ENCODE data around the gene SMURF2. TPM values are rescaled to one million over a fixed set of nuclear protein-coding genes. Genes with fewer than 3 reads are reported as not detected.

SMURF2 gene
- total and polyA plus RNA-seq, 4 donors, result 9.9 to 85.6 (median 22.5) TPM

DNA sequence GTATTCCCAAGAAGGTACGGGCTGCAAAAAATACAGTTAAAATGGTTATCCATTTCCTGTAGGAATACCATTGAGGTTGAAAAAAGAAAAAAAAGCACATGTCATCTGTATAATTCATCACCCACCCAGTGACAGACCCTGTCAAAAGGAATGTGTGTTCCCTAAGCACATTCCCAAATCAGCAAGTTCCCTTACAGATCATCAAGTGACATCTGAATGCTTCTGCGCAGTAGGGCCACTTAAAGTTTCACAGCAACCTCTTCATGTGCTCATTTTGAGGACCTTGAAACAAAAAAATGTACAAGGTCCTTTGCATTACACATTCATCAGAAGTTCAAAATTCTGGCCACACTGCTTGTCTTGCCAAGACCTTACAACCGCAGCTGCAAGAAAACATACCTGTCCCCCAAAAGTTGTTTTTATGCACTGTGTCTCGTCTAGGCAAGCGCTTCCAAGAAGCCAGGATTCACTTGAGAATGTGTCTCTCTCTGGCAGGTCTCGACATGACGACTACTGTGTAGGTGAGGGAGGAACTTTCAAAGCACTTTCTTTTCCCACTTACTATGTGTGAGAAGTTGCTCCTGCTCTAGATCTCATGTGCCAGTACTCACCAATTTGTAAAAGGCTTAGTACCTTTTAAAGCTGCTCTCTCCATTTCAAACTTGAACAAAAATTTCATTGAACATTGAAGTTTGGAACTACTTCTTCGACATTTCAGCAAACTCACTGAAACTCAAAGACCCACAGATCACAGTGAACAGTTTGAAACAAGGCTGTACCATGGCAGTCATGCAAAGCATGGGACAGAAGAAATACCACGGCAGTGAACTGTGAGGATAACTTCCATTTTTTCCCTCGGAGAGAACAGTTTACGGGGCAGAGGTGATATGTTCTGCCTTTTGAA, 161.0 kb downstream of the SMURF2 start:
- Histone ChIP-seq H3K4me3 (no peak overlapping the region), H3K36me3 (ENCODE audit: control insufficient read depth in 4 of 4, insufficient read depth in 4 of 4, low read length in 4 of 4) (peaks cover 25 to 67% (median 55%) of the 10 kb centered on the region in 4 donors), H3K27ac (ENCODE audit: low read depth in 1 of 2, low read length in 1 of 2) (no peak overlapping the region), H3K4me1 (ENCODE audit: control insufficient read depth in 5 of 5, insufficient read depth in 5 of 5, low read length in 5 of 5) (peaks cover 0 to 29% (median 11%) of the 10 kb centered on the region in 5 donors), H3K27me3 (ENCODE audit: control insufficient read depth in 3 of 3, insufficient read depth in 3 of 3, low read length in 2 of 3) (no peaks in the 10 kb centered on the region), H3K9ac (ENCODE audit: insufficient read depth in 1 of 2, low read length in 2 of 2) (no peak overlapping the region), H3K9me3 (ENCODE audit: control insufficient read depth in 4 of 4, insufficient read depth in 3 of 4, low read length in 3 of 4) (no peaks in the 10 kb centered on the region)
- ATAC-seq (ENCODE audit: insufficient read depth, low FRiP score), result no peak
- TF ChIP-seq, protein P1, sequence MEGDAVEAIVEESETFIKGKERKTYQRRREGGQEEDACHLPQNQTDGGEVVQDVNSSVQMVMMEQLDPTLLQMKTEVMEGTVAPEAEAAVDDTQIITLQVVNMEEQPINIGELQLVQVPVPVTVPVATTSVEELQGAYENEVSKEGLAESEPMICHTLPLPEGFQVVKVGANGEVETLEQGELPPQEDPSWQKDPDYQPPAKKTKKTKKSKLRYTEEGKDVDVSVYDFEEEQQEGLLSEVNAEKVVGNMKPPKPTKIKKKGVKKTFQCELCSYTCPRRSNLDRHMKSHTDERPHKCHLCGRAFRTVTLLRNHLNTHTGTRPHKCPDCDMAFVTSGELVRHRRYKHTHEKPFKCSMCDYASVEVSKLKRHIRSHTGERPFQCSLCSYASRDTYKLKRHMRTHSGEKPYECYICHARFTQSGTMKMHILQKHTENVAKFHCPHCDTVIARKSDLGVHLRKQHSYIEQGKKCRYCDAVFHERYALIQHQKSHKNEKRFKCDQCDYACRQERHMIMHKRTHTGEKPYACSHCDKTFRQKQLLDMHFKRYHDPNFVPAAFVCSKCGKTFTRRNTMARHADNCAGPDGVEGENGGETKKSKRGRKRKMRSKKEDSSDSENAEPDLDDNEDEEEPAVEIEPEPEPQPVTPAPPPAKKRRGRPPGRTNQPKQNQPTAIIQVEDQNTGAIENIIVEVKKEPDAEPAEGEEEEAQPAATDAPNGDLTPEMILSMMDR (IDR thresholded peaks at IDR 0.05; ENCODE audit: control extremely low read depth, extremely low read depth), result no peak
- WGBS, 2 donors, result 89 to 91% methylated on average over 11 of the region's 11 CpGs
- no peak for DNase-seq

DNA sequence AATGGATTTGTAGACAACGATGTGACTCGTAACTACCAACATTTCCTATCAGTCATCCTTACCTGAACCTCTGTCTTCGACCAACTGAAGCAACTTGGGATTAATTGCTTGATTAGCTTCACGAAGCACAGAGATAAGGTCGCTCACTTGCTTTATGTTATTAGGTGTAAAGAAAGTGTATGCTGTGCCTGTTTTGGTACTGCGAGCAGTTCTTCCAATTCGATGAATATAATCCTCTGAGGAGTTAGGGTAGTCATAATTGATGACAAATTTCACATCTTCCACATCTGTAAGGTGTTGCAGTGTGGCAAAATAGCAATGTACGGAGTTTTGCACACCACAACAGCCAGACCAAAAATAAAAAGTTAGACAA, 161.6 kb downstream of the SMURF2 start:
- Histone ChIP-seq H3K4me3 (no peak overlapping the region), H3K36me3 (ENCODE audit: control insufficient read depth in 4 of 4, insufficient read depth in 4 of 4, low read length in 4 of 4) (peaks cover 25 to 67% (median 52%) of the 10 kb centered on the region in 4 donors), H3K9ac (ENCODE audit: insufficient read depth in 1 of 2, low read length in 2 of 2) (no peak overlapping the region), H3K4me1 (ENCODE audit: control insufficient read depth in 5 of 5, insufficient read depth in 5 of 5, low read length in 5 of 5) (peaks cover 0 to 34% (median 11%) of the 10 kb centered on the region in 5 donors), H3K9me3 (ENCODE audit: control insufficient read depth in 4 of 4, insufficient read depth in 3 of 4, low read length in 3 of 4) (no peaks in the 10 kb centered on the region), H3K27ac (ENCODE audit: low read depth in 1 of 2, low read length in 1 of 2) (no peak overlapping the region), H3K27me3 (ENCODE audit: control insufficient read depth in 3 of 3, insufficient read depth in 3 of 3, low read length in 2 of 3) (no peaks in the 10 kb centered on the region)
- ATAC-seq (ENCODE audit: insufficient read depth, low FRiP score), result no peak
- TF ChIP-seq, protein P1 (IDR thresholded peaks at IDR 0.05; ENCODE audit: control extremely low read depth, extremely low read depth), result no peak
- DNase-seq, result no peak
- 93 to 96% methylated on average over 8 of the region's 8 CpGs for WGBS, 2 donors

DNA sequence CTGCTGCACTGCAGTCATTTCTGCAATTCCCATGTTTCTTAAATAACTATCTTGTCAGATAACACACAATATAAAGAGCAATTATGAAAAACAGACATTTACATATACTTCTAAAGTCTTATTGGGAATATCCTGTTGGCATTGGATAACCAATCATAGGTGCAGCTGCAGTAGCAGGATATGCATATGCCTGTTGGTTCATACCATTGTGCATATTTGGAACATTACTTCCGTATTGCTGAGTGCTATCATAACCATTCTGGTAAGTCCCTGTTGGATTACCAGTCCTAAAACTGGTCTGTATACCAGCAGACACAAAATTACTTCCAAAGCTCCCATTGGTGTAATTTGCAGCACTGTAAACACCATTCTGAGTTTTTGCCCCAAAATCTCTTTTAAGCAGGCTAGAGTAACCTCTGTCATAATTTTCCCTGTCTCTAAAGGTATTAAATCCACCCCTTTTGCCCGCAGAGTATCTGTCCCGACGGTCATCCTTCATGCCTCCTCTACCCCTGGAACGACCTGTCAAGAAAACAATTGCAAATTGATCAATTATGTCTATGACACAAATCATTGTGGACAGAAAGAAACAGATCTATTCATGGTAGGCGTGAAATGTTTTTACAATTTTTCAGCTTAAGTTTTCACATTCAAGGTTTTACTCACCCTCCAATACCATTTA, 162.2 kb downstream of the SMURF2 start:
- no peak for DNase-seq
- TF ChIP-seq, protein P1 (IDR thresholded peaks at IDR 0.05; ENCODE audit: control extremely low read depth, extremely low read depth), result no peak
- no peak for ATAC-seq (ENCODE audit: insufficient read depth, low FRiP score)
- no peak overlapping the region for H3K9ac ChIP-seq (ENCODE audit: insufficient read depth in 1 of 2, low read length in 2 of 2)
- H3K27ac ChIP-seq (ENCODE audit: low read depth in 1 of 2, low read length in 1 of 2), result no peak overlapping the region
- H3K9me3 ChIP-seq (ENCODE audit: control insufficient read depth in 4 of 4, insufficient read depth in 3 of 4, low read length in 3 of 4), result no peaks in the 10 kb centered on the region
- WGBS, 2 donors, result 87 to 89% methylated on average over 6 of the region's 6 CpGs
- no peak overlapping the region for H3K4me3 ChIP-seq
- no peaks in the 10 kb centered on the region for H3K27me3 ChIP-seq (ENCODE audit: control insufficient read depth in 3 of 3, insufficient read depth in 3 of 3, low read length in 2 of 3)
- H3K4me1 ChIP-seq (ENCODE audit: control insufficient read depth in 5 of 5, insufficient read depth in 5 of 5, low read length in 5 of 5), result peaks cover 0 to 35% (median 11%) of the 10 kb centered on the region in 5 donors
- peaks cover 25 to 67% (median 51%) of the 10 kb centered on the region in 4 donors for H3K36me3 ChIP-seq (ENCODE audit: control insufficient read depth in 4 of 4, insufficient read depth in 4 of 4, low read length in 4 of 4)

Measured in lung (tissue), 12 donors.